Measurements from ENCODE around the gene LPAR2.
"Not testable (repeated sequence)": the region's sequence is repeated elsewhere in the genome, so short reads cannot be mapped to it uniquely, and the experiment has no call there.

The LPAR2 gene

DNA sequence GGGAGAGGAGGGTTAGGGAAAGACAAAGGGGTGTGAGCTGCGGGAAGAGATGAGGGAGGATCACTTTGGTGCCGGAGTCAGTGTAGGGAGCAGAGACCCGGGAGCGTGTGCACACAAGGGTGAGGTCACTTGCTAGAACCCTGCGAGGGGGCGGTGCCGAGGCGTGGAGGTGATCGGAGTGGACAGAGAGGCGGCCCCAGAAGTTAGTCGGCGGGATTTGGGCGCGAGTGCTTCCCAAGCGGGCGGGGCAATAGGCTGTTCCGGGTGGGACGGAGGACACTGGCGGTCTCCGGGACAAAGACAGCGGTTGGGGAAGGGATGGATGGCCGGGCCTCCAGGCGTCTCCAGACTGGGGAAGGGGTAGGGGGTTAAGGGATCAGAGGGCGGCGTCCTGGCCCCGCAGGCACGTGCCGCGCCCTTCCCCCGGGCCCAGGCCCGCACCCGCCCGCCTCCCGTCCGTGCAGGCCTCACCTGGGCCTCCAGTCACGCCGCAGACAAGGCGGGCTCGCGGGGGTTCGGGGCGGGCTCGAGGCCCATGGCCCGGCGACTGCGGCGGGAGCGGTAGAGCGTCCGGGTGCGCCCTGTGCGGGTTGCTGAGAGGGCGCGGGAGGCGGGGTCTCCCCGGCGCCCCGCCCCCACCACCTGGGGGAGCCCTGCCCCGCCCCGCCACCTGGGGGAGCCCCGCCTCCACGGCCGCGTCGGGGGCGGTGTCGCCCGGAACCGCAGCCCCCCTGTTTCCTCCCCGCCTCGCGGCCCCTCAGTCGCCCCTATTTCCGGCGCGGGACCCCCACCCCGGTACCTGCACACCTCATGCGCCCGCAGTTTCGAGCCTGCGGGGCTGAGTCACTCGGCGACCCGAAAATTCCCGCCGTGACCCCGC lies at the start of gene LPAR2:
Gene LPAR2 (minus strand): TSS at position 600 of the 880 bp plus-strand sequence. CDS start 945 bp downstream, outside the sequence.
- Histone ChIP-seq H3K27ac (ENCODE audit: low read depth in 2 of 2, low read length in 2 of 2) (peak within 1 kb of the TSS; percentile 63 to 72), H3K9me3 (ENCODE audit: control insufficient read depth in 2 of 2, low read length in 2 of 2) (no peaks in the 10 kb centered on the region), H3K4me1 (ENCODE audit: control insufficient read depth in 2 of 2, insufficient read depth in 2 of 2, low read length in 2 of 2) (peaks cover 7 to 8% of the 10 kb centered on the region in 2 donors), H3K4me3 (ENCODE audit: low read length in 2 of 2) (peak within 1 kb of the TSS; percentile 76 to 84), H3K27me3 (ENCODE audit: control insufficient read depth in 2 of 2, insufficient read depth in 2 of 2, low read length in 2 of 2) (no peaks in the 10 kb centered on the region), H3K36me3 (ENCODE audit: control insufficient read depth in 2 of 2, insufficient read depth in 2 of 2, low read length in 2 of 2) (peaks cover 8 to 19% of the 10 kb centered on the region in 2 donors), H3K9ac (ENCODE audit: low read depth in 1 of 2, low read length in 2 of 2) (peak within 1 kb of the TSS; percentile 56 to 85)

DNA sequence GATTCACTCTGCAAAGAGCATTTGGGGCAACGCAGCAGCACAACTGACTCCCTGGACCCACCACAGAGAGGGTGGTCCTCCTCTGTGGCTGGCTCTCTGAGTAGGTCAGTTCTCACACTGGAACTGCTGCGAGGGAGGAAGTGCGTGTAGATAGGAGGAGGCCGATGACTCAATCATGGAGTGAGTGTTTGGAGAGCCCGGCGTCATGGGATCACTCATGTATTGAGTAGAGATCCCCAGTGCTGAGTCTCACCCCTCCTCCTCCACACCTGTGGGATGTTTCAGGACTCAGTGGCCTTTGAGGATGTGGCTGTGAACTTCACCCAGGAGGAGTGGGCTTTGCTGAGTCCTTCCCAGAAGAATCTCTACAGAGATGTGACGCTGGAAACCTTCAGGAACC lies 49.6 kb upstream of the LPAR2 start:
- H3K36me3 ChIP-seq (ENCODE audit: control insufficient read depth in 2 of 2, insufficient read depth in 2 of 2, low read length in 2 of 2) = peaks cover 39 to 50% of the 10 kb centered on the region in 2 donors
- H3K4me1 ChIP-seq (ENCODE audit: control insufficient read depth in 2 of 2, insufficient read depth in 2 of 2, low read length in 2 of 2) = no peaks in the 10 kb centered on the region
- no peak overlapping the region for H3K9ac ChIP-seq (ENCODE audit: low read depth in 1 of 2, low read length in 2 of 2)
- no peak overlapping the region for H3K4me3 ChIP-seq (ENCODE audit: low read length in 2 of 2)
- peaks cover 24 to 29% of the 10 kb centered on the region in 2 donors for H3K9me3 ChIP-seq (ENCODE audit: control insufficient read depth in 2 of 2, low read length in 2 of 2)
- H3K27ac ChIP-seq (ENCODE audit: low read depth in 2 of 2, low read length in 2 of 2) = no peak overlapping the region
- H3K27me3 ChIP-seq (ENCODE audit: control insufficient read depth in 2 of 2, insufficient read depth in 2 of 2, low read length in 2 of 2) = no peaks in the 10 kb centered on the region

DNA sequence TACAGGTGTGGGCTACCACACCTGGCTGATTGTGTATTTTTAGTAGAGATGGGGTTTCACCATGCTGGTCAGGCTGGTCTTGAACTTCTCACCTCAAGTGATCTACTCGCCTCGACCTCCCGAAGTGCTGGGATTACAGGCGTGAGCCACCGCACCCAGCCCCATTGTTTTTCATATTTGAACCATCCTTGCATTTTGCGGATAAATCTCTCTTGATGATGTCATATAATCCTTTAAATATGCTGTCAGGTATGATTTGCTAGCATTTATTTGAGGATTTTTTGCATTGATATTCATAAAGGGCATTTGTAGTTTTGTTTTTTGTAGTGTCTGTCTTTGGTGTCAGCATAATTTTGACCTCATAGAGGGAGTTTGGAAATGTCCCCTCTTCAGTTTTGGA lies 46.3 kb upstream of the LPAR2 start:
- Histone ChIP-seq H3K27me3 (ENCODE audit: control insufficient read depth in 2 of 2, insufficient read depth in 2 of 2, low read length in 2 of 2) (no peaks in the 10 kb centered on the region), H3K36me3 (ENCODE audit: control insufficient read depth in 2 of 2, insufficient read depth in 2 of 2, low read length in 2 of 2) (peaks cover 31 to 38% of the 10 kb centered on the region in 2 donors), H3K4me1 (ENCODE audit: control insufficient read depth in 2 of 2, insufficient read depth in 2 of 2, low read length in 2 of 2) (peaks cover 0 to 8% of the 10 kb centered on the region in 2 donors), H3K9ac (ENCODE audit: low read depth in 1 of 2, low read length in 2 of 2) (no peak overlapping the region), H3K27ac (ENCODE audit: low read depth in 2 of 2, low read length in 2 of 2) (no peak overlapping the region), H3K9me3 (ENCODE audit: control insufficient read depth in 2 of 2, low read length in 2 of 2) (peaks cover 15 to 22% of the 10 kb centered on the region in 2 donors), H3K4me3 (ENCODE audit: low read length in 2 of 2) (no peak overlapping the region)

DNA sequence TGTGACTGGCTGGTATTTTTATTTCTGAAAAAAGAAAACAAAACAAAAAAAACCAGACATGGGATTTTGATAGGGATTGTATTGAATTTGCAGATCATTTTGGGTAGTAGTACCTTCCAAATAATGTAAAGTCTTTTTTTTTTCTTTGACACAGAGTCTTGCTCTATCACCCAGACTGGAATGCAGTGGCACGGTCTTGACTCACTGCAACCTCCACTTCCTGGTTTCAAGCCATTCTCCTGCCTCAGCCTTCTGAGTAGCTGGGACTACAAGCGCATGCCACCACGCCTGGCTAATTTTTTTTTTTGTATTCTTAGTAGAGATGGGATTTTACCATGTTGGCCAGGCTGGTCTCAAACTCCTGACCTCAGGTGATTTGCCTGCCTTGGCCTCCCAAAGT lies 44.8 kb upstream of the LPAR2 start:
- Histone ChIP-seq H3K9me3 (ENCODE audit: control insufficient read depth in 2 of 2, low read length in 2 of 2) (peaks cover 6 to 11% of the 10 kb centered on the region in 2 donors), H3K36me3 (ENCODE audit: control insufficient read depth in 2 of 2, insufficient read depth in 2 of 2, low read length in 2 of 2) (peaks cover 16 to 27% of the 10 kb centered on the region in 2 donors), H3K4me3 (ENCODE audit: low read length in 2 of 2) (no peak overlapping the region), H3K27me3 (ENCODE audit: control insufficient read depth in 2 of 2, insufficient read depth in 2 of 2, low read length in 2 of 2) (no peaks in the 10 kb centered on the region), H3K9ac (ENCODE audit: low read depth in 1 of 2, low read length in 2 of 2) (no peak overlapping the region), H3K4me1 (ENCODE audit: control insufficient read depth in 2 of 2, insufficient read depth in 2 of 2, low read length in 2 of 2) (peaks cover 0 to 8% of the 10 kb centered on the region in 2 donors), H3K27ac (ENCODE audit: low read depth in 2 of 2, low read length in 2 of 2) (no peak overlapping the region)

DNA sequence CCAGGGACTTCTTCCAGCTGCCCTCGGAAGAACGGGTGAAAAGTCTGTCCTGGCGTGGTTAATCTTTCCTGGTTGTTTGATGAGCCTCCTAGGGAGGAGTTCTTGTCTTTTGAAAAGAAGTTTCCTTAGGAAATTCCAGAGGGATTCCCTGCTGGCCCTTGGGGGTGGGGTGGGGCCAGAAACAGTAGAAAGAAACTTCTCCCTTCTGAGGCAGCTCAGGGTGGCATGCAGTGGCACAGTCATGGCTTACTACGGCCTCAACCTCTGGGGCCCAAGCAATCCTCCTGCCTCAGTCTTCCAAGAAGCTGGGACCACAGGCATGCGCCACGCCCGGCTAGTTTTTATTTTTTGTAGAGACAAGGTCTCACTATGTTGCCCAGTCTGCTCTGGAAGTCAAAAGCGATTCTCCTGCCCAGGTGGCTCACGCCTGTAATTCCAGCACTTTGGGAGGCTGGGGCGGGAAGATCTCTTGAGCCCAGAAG lies 42.1 kb upstream of the LPAR2 start:
- Histone ChIP-seq H3K4me1 (ENCODE audit: control insufficient read depth in 2 of 2, insufficient read depth in 2 of 2, low read length in 2 of 2) (peaks cover 0 to 8% of the 10 kb centered on the region in 2 donors), H3K36me3 (ENCODE audit: control insufficient read depth in 2 of 2, insufficient read depth in 2 of 2, low read length in 2 of 2) (peaks cover 0 to 10% of the 10 kb centered on the region in 2 donors), H3K27me3 (ENCODE audit: control insufficient read depth in 2 of 2, insufficient read depth in 2 of 2, low read length in 2 of 2) (no peaks in the 10 kb centered on the region), H3K9ac (ENCODE audit: low read depth in 1 of 2, low read length in 2 of 2) (peak overlapping the region in 1 of 2 donors; percentile 95), H3K4me3 (ENCODE audit: low read length in 2 of 2) (peak overlapping the region; percentile 80 to 92), H3K9me3 (ENCODE audit: control insufficient read depth in 2 of 2, low read length in 2 of 2) (no peaks in the 10 kb centered on the region), H3K27ac (ENCODE audit: low read depth in 2 of 2, low read length in 2 of 2) (no peak overlapping the region)

DNA sequence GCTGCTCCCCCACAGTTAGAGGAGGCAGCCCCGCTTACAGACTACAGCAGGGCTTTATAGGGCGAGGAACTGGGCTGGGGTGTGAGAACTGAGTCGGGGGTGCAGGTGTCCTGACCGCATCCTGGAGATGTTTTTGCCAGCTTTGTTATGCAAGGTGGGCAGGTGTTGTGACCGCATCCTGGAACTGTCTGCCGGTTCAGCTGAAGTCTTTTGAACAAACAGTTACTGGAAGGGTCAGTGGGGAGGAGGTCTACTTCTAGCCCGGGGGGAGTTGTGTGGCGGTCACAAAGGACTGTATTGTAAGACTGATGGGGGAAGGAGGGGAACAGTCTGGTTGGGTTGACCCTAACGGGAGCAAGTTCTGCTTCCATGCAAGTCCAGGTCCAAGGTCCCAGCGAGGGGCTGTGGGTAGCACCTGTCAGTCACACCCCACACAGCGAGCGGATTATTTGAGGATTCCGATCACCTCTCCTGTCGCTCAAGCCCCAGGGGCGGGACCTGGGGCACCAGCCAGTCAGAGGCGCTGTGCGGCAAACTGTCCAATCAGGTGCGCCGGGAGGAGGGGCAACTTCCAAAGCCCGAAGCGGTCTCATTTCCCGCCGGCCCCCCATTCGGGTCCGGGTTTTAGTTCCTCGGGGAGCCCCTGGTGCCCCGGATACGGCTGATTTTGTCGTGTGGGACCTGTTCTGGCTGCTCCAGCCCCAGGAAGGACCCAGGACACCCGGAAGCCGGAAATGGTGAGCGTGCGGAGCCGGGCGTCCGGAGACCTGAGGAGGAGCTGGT lies 40.4 kb upstream of the LPAR2 start, which contains the start of gene ZNF101:
Gene ZNF101 (plus strand): TSS at position 610 of the 783 bp plus-strand sequence. CDS start 125 bp downstream, at position 735.
- Histone ChIP-seq H3K27ac (ENCODE audit: low read depth in 2 of 2, low read length in 2 of 2) (peak within 1 kb of the TSS; percentile 88 to 90), H3K27me3 (ENCODE audit: control insufficient read depth in 2 of 2, insufficient read depth in 2 of 2, low read length in 2 of 2) (no peaks in the 10 kb centered on the region), H3K4me1 (ENCODE audit: control insufficient read depth in 2 of 2, insufficient read depth in 2 of 2, low read length in 2 of 2) (peaks cover 0 to 8% of the 10 kb centered on the region in 2 donors), H3K9me3 (ENCODE audit: control insufficient read depth in 2 of 2, low read length in 2 of 2) (no peaks in the 10 kb centered on the region), H3K9ac (ENCODE audit: low read depth in 1 of 2, low read length in 2 of 2) (peak within 1 kb of the TSS; percentile 94 to 95), H3K36me3 (ENCODE audit: control insufficient read depth in 2 of 2, insufficient read depth in 2 of 2, low read length in 2 of 2) (peaks cover 0 to 5% of the 10 kb centered on the region in 2 donors), H3K4me3 (ENCODE audit: low read length in 2 of 2) (peak within 1 kb of the TSS; percentile 80 to 92)

DNA sequence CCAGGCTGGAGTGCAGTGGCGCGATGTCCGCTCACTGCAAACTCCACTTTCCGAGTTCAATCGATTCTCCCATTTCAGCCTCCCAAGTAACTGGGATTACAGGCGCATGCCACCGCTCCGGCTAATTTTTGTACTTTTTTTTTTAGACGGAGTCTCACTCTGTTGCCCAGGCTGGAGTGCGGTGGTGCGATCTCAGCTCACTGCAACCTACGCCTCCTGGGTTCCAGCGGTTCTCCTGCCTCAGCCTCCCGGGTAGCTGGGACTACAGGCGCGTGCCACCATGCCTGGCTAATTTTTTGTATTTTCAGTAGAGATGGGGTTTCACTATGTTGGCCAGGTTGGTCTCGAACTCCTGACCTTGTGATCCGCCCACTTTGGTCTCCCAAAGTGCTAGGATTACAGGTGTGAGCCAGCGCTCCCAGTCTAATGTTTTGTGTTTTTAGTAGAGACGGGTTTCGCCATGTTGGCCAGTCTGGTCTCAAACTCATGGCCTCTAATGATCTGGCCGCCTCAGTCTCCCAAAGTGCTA lies 37.5 kb upstream of the LPAR2 start:
- not testable (repeated sequence) for H3K36me3 ChIP-seq (ENCODE audit: control insufficient read depth in 2 of 2, insufficient read depth in 2 of 2, low read length in 2 of 2); H3K27ac ChIP-seq (ENCODE audit: low read depth in 2 of 2, low read length in 2 of 2); H3K27me3 ChIP-seq (ENCODE audit: control insufficient read depth in 2 of 2, insufficient read depth in 2 of 2, low read length in 2 of 2); H3K9ac ChIP-seq (ENCODE audit: low read depth in 1 of 2, low read length in 2 of 2); H3K4me3 ChIP-seq (ENCODE audit: low read length in 2 of 2); H3K9me3 ChIP-seq (ENCODE audit: control insufficient read depth in 2 of 2, low read length in 2 of 2)
- H3K4me1 ChIP-seq (ENCODE audit: control insufficient read depth in 2 of 2, insufficient read depth in 2 of 2, low read length in 2 of 2) = peaks cover 19 to 28% of the 10 kb centered on the region in 2 donors

DNA sequence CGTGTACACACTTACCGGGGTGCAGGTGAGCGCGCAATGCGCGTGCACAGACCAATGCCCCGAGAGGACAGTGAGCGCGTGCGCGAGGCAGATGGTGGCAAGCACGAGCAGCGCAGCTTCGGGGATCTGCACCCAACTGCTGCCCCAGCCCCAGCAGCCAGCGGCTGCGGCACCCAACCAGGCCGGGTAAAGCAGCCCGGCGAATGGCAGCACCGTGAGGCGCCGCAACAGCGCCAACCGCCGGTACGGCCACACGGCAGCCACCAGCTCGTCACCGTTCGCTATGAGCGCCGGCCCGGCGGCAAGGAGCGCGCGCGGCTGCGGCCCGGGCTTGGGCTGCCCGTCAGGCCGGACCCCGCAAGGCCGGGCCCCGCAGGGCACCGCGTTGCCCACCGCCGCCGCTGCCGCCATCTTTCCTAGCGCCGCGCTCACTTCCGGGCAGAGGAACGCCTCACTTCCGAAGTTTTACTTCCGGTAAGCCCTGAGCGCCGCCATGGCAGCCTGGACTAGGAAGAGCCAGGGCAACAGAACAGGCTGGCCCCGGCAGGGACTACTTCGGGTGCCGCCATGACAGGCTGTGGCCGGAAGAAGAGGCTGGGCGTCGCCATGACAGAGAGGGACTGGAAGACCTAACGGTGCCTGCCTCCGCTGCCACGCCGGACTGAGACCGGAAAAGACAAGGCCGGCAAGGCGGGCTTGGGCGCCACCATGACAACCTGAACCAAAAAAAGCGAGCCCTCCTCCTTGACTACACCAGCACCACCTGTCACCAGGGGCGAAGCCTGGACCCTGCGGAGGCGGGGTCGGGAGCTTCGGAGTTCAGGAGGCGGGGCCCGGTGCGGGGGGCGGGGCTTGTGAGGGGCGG lies 35.5 kb upstream of the LPAR2 start, which contains the start of gene ATP13A1:
Gene ATP13A1 (minus strand): TSS at position 421 of the 865 bp plus-strand sequence. CDS start 10 bp downstream, at position 411.
- Histone ChIP-seq H3K4me3 (ENCODE audit: low read length in 2 of 2) (peak within 1 kb of the TSS; percentile 86 to 95), H3K36me3 (ENCODE audit: control insufficient read depth in 2 of 2, insufficient read depth in 2 of 2, low read length in 2 of 2) (peaks cover 2 to 18% of the 10 kb centered on the region in 2 donors), H3K9me3 (ENCODE audit: control insufficient read depth in 2 of 2, low read length in 2 of 2) (no peaks in the 10 kb centered on the region), H3K27ac (ENCODE audit: low read depth in 2 of 2, low read length in 2 of 2) (peak within 1 kb of the TSS; percentile 91 to 93), H3K27me3 (ENCODE audit: control insufficient read depth in 2 of 2, insufficient read depth in 2 of 2, low read length in 2 of 2) (no peaks in the 10 kb centered on the region), H3K9ac (ENCODE audit: low read depth in 1 of 2, low read length in 2 of 2) (peak within 1 kb of the TSS; percentile 84 to 91), H3K4me1 (ENCODE audit: control insufficient read depth in 2 of 2, insufficient read depth in 2 of 2, low read length in 2 of 2) (peaks cover 19 to 20% of the 10 kb centered on the region in 2 donors)

DNA sequence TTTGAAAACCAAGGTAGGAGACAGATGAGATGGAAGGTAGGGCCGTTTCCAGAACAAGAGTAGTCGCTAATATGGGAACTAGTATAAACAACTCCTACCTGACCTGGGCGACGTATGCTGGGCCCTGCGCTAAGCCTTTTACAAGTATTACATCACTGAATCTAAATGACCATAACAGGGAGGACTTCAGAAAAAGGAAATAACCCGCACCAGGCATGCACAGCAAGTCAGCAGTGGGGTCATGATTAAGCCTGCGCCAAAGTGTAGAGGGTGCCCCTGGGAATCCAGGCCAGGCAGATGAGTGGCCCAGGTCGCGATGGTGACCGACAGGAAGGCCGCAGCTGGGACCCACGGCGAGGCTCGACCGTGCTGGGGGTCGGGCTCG lies 34.8 kb upstream of the LPAR2 start:
- peak overlapping the region; percentile 86 to 95 for H3K4me3 ChIP-seq (ENCODE audit: low read length in 2 of 2)
- peaks cover 6 to 23% of the 10 kb centered on the region in 2 donors for H3K36me3 ChIP-seq (ENCODE audit: control insufficient read depth in 2 of 2, insufficient read depth in 2 of 2, low read length in 2 of 2)
- H3K9ac ChIP-seq (ENCODE audit: low read depth in 1 of 2, low read length in 2 of 2) = peak overlapping the region; percentile 84 to 91
- H3K27me3 ChIP-seq (ENCODE audit: control insufficient read depth in 2 of 2, insufficient read depth in 2 of 2, low read length in 2 of 2) = no peaks in the 10 kb centered on the region
- H3K27ac ChIP-seq (ENCODE audit: low read depth in 2 of 2, low read length in 2 of 2) = peak overlapping the region; percentile 91 to 93
- peaks cover 19 to 20% of the 10 kb centered on the region in 2 donors for H3K4me1 ChIP-seq (ENCODE audit: control insufficient read depth in 2 of 2, insufficient read depth in 2 of 2, low read length in 2 of 2)
- H3K9me3 ChIP-seq (ENCODE audit: control insufficient read depth in 2 of 2, low read length in 2 of 2) = no peaks in the 10 kb centered on the region

Measured in mucosa of rectum (tissue), 2 donors.